Measurements from ENCODE around the gene HSPA8. TPM values are rescaled to one million over a fixed set of nuclear protein-coding genes. Genes with fewer than 3 reads are reported as not detected.
A peak's percentile ranks its signal among the peaks of the same experiment; 100 is the strongest.

Gene HSPA8
- total RNA-seq, 4 donors from 2014 or later, result 751 to 1,858 (median 1,218) TPM

- TF ChIP-seq, protein P1, sequence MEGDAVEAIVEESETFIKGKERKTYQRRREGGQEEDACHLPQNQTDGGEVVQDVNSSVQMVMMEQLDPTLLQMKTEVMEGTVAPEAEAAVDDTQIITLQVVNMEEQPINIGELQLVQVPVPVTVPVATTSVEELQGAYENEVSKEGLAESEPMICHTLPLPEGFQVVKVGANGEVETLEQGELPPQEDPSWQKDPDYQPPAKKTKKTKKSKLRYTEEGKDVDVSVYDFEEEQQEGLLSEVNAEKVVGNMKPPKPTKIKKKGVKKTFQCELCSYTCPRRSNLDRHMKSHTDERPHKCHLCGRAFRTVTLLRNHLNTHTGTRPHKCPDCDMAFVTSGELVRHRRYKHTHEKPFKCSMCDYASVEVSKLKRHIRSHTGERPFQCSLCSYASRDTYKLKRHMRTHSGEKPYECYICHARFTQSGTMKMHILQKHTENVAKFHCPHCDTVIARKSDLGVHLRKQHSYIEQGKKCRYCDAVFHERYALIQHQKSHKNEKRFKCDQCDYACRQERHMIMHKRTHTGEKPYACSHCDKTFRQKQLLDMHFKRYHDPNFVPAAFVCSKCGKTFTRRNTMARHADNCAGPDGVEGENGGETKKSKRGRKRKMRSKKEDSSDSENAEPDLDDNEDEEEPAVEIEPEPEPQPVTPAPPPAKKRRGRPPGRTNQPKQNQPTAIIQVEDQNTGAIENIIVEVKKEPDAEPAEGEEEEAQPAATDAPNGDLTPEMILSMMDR (IDR thresholded peaks at IDR 0.05), result no peak
- ATAC-seq (ENCODE audit: low FRiP score) (peak; percentile 31), DNase-seq (ENCODE audit: low spot score) (no peak)
Observed at GRCh38 chr11:123046473-123047259, 15.3 kb downstream of the HSPA8 start.

- TF ChIP-seq, protein P1 (IDR thresholded peaks at IDR 0.05), result no peak
- no peak for DNase-seq (ENCODE audit: low spot score)
- no peak for ATAC-seq (ENCODE audit: low FRiP score)
Observed at GRCh38 chr11:123045101-123045500, 16.8 kb downstream of the HSPA8 start.

GRCh38 chr11:123041185-123041584, 20.8 kb downstream of the HSPA8 start:
- TF ChIP-seq, protein P1 (IDR thresholded peaks at IDR 0.05), result no peak
- DNase-seq (ENCODE audit: low spot score), result no peak
- no peak for ATAC-seq (ENCODE audit: low FRiP score)

DNA sequence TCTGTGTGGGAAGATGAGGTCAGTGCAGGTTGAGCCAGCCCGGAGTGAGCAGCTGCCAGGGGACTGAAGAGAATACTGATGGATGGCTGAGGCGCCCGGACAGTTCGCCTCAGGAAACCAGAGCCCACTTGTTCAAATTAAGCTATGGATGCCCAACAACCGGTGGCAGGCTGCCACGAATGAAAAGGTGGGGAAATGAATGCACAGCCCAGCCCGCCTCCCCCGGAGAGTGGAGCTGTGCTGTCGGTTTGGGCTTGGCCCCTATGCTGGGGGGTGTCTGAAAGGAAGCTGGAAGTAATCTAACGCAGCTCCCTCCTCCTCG, 21.9 kb downstream of the HSPA8 start:
- DNase-seq (ENCODE audit: low spot score), result no peak
- ATAC-seq (ENCODE audit: low FRiP score), result peak; percentile 75
- TF ChIP-seq, protein P1 (IDR thresholded peaks at IDR 0.05), result no peak

GRCh38 chr11:123035831-123036230, 26.1 kb downstream of the HSPA8 start:
- ATAC-seq (ENCODE audit: low FRiP score) (no peak), DNase-seq (ENCODE audit: low spot score) (no peak)
- TF ChIP-seq, protein P1 (IDR thresholded peaks at IDR 0.05), result no peak

GRCh38 chr11:123034597-123034996, 27.3 kb downstream of the HSPA8 start:
- TF ChIP-seq, protein P1 (IDR thresholded peaks at IDR 0.05), result no peak
- ATAC-seq (ENCODE audit: low FRiP score), result no peak
- DNase-seq (ENCODE audit: low spot score), result no peak

DNA sequence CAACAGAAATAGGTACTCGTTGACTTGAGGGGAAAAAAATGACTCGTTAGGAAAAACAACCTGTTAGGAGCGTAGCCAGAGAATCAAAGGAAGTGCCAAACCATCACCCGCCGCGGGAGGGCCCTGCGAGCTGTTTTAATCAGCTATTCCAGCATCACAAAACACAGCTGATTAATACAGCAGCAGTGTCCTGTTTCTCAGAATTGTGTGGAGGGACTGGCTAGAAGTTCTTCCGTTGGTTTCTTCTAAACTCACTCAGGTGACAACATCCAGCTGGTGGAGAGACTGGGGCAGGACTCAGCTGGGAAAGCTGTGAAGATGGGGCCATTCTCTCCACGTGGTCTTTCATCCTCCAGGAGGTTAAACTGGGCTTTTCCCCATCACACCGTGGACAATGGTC, 28.0 kb downstream of the HSPA8 start:
- TF ChIP-seq, protein P1 (IDR thresholded peaks at IDR 0.05), result no peak
- ATAC-seq (ENCODE audit: low FRiP score), result no peak

More for the DNA sequence above, 28.0 kb downstream of the HSPA8 start:
- DNase-seq (ENCODE audit: low spot score), result no peak

All from omental fat pad (tissue), 4 donors.